Measurements from ENCODE around the gene RAB5B. TPM values are rescaled to one million over a fixed set of nuclear protein-coding genes. Genes with fewer than 3 reads are reported as not detected.

Gene RAB5B
- total RNA-seq, 1 experiment from 2014 or later = 36.1 TPM

GRCh38 chr12:55937981-55938380, 35.9 kb upstream of the RAB5B start:
- no peak for DNase-seq (ENCODE audit: low read depth)
- in situ Hi-C loops (cut with HindIII; ENCODE audit: low pct_unique_long_range_greater_than_20kb, low sequenced_read_pairs) = no loop called here

- in situ Hi-C loops (cut with HindIII; ENCODE audit: low pct_unique_long_range_greater_than_20kb, low sequenced_read_pairs) = no loop called here
- DNase-seq (ENCODE audit: low read depth) = no peak
Measured at GRCh38 chr12:55938826-55939501, 34.9 kb upstream of the RAB5B start.

GRCh38 chr12:55940065-55940732, 33.7 kb upstream of the RAB5B start:
- in situ Hi-C loops (cut with HindIII; ENCODE audit: low pct_unique_long_range_greater_than_20kb, low sequenced_read_pairs) = no loop called here
- DNase-seq (ENCODE audit: low read depth) = peak; percentile 81

- in situ Hi-C loops (cut with HindIII; ENCODE audit: low pct_unique_long_range_greater_than_20kb, low sequenced_read_pairs) = no loop called here
- DNase-seq (ENCODE audit: low read depth) = no peak
Measured at GRCh38 chr12:55942055-55942454, 31.8 kb upstream of the RAB5B start.

- DNase-seq (ENCODE audit: low read depth) = no peak
- in situ Hi-C loops (cut with HindIII; ENCODE audit: low pct_unique_long_range_greater_than_20kb, low sequenced_read_pairs) = no loop called here
Measured at GRCh38 chr12:55942577-55943136, 31.2 kb upstream of the RAB5B start.

- DNase-seq (ENCODE audit: low read depth) = no peak
- in situ Hi-C loops (cut with HindIII; ENCODE audit: low pct_unique_long_range_greater_than_20kb, low sequenced_read_pairs) = no loop called here
Measured at GRCh38 chr12:55946553-55946952, 27.3 kb upstream of the RAB5B start.

- no peak for DNase-seq (ENCODE audit: low read depth)
- in situ Hi-C loops (cut with HindIII; ENCODE audit: low pct_unique_long_range_greater_than_20kb, low sequenced_read_pairs) = no loop called here
Measured at GRCh38 chr12:55955344-55955743, 18.5 kb upstream of the RAB5B start.

GRCh38 chr12:55955800-55956508, 17.9 kb upstream of the RAB5B start:
- in situ Hi-C loops (cut with HindIII; ENCODE audit: low pct_unique_long_range_greater_than_20kb, low sequenced_read_pairs) = no loop called here
- peak; percentile 60 for DNase-seq (ENCODE audit: low read depth)

GRCh38 chr12:55957106-55957859, 16.6 kb upstream of the RAB5B start:
- in situ Hi-C loops (cut with HindIII; ENCODE audit: low pct_unique_long_range_greater_than_20kb, low sequenced_read_pairs) = no loop called here
- DNase-seq (ENCODE audit: low read depth) = no peak

- no peak for DNase-seq (ENCODE audit: low read depth)
- in situ Hi-C loops (cut with HindIII; ENCODE audit: low pct_unique_long_range_greater_than_20kb, low sequenced_read_pairs) = no loop called here
Measured at GRCh38 chr12:55963760-55964159, 10.1 kb upstream of the RAB5B start.

GRCh38 chr12:55965240-55965639, 8.6 kb upstream of the RAB5B start:
- in situ Hi-C loops (cut with HindIII; ENCODE audit: low pct_unique_long_range_greater_than_20kb, low sequenced_read_pairs) = no loop called here

GRCh38 chr12:55965941-55966407, 7.9 kb upstream of the RAB5B start, which contains the start of gene PMEL:
Gene PMEL, minus strand, starts transcription at chr12:55966042. Its CDS starts 31 bp downstream, at chr12:55966011.
- no peak for DNase-seq (ENCODE audit: low read depth)
- in situ Hi-C loops (cut with HindIII; ENCODE audit: low pct_unique_long_range_greater_than_20kb, low sequenced_read_pairs) = no loop called here

More at GRCh38 chr12:55965240-55965639, 8.6 kb upstream of the RAB5B start:
- no peak for DNase-seq (ENCODE audit: low read depth)

GRCh38 chr12:55966408-55967281, 7.2 kb upstream of the RAB5B start, which contains the start of gene CDK2:
Gene CDK2, plus strand, starts transcription at chr12:55966830. Its CDS starts 179 bp downstream, at chr12:55967009.
- peak; percentile 83 for DNase-seq (ENCODE audit: low read depth)
- in situ Hi-C loops (cut with HindIII; ENCODE audit: low pct_unique_long_range_greater_than_20kb, low sequenced_read_pairs) = no loop called here

- DNase-seq (ENCODE audit: low read depth) = no peak
- in situ Hi-C loops (cut with HindIII; ENCODE audit: low pct_unique_long_range_greater_than_20kb, low sequenced_read_pairs) = no loop called here
Measured at GRCh38 chr12:55969356-55969755, 4.5 kb upstream of the RAB5B start.

- in situ Hi-C loops (cut with HindIII; ENCODE audit: low pct_unique_long_range_greater_than_20kb, low sequenced_read_pairs) = no loop called here
- DNase-seq (ENCODE audit: low read depth) = no peak
Measured at GRCh38 chr12:55970775-55971174, 3.1 kb upstream of the RAB5B start.

- in situ Hi-C loops (cut with HindIII; ENCODE audit: low pct_unique_long_range_greater_than_20kb, low sequenced_read_pairs) = no loop called here
- DNase-seq (ENCODE audit: low read depth) = peak; percentile 72
Measured at GRCh38 chr12:55972042-55972441, 1.8 kb upstream of the RAB5B start.

GRCh38 chr12:55972456-55972855, 1.4 kb upstream of the RAB5B start:
- no peak for DNase-seq (ENCODE audit: low read depth)
- in situ Hi-C loops (cut with HindIII; ENCODE audit: low pct_unique_long_range_greater_than_20kb, low sequenced_read_pairs) = no loop called here
